ENCODE data around the gene OGFR. TPM values are rescaled to one million over a fixed set of nuclear protein-coding genes. Genes with fewer than 3 reads are reported as not detected.

Gene OGFR
- total RNA-seq, 1 experiment from 2014 or later = 31.0 TPM

GRCh38 chr20:62814709-62815065, 10.1 kb downstream of the OGFR start:
- no peak overlapping the region for H3K27ac Mint-ChIP-seq (ENCODE audit: low read depth, unreplicated experiment)
- peaks cover 25% of the 10 kb centered on the region for H3K36me3 Mint-ChIP-seq (ENCODE audit: insufficient read depth, unreplicated experiment)
- DNase-seq (ENCODE audit: unreplicated experiment) = no peak
- no peaks in the 10 kb centered on the region for H3K27me3 Mint-ChIP-seq (ENCODE audit: insufficient read depth, unreplicated experiment)
- BruUV-seq (replicated peaks) = TSS peak; percentile 23
- intact Hi-C loops (cut with micrococcal nuclease) = no loop called here
- peaks cover 7% of the 10 kb centered on the region for H3K4me1 Mint-ChIP-seq (ENCODE audit: insufficient read depth, unreplicated experiment)
- no peak overlapping the region for H3K4me3 Mint-ChIP-seq (ENCODE audit: unreplicated experiment)
- no peak for TF ChIP-seq CTCF (IDR thresholded peaks at IDR 0.05; ENCODE audit: unreplicated experiment)
- CTCF ChIA-PET = interaction anchor here (1.7 kb wide), 1 partner anchor 9 kb away, joined by 5 read pairs; no protein-coding TSS in a partner anchor
- no peaks in the 10 kb centered on the region for H3K9me3 Mint-ChIP-seq (ENCODE audit: unreplicated experiment)
- POLR2A ChIA-PET = interaction anchor here (0.6 to 1.2 kb wide), 3 partner anchors 9 to 34 kb away, joined by 3 to 4 read pairs (median 3); no protein-coding TSS in a partner anchor

- TF ChIP-seq CTCF (IDR thresholded peaks at IDR 0.05; ENCODE audit: unreplicated experiment) = no peak
- H3K4me3 Mint-ChIP-seq (ENCODE audit: unreplicated experiment) = no peak overlapping the region
- CTCF ChIA-PET = interaction anchor here (1.7 kb wide), 1 partner anchor 10 kb away, joined by 5 read pairs; no protein-coding TSS in a partner anchor
- H3K9me3 Mint-ChIP-seq (ENCODE audit: unreplicated experiment) = no peaks in the 10 kb centered on the region
- peaks cover 20% of the 10 kb centered on the region for H3K36me3 Mint-ChIP-seq (ENCODE audit: insufficient read depth, unreplicated experiment)
- POLR2A ChIA-PET = interaction anchor here (0.6 to 1.8 kb wide), 4 partner anchors 17 to 33 kb away, joined by 3 to 7 read pairs (median 4); no protein-coding TSS in a partner anchor
- H3K4me1 Mint-ChIP-seq (ENCODE audit: insufficient read depth, unreplicated experiment) = peaks cover 7% of the 10 kb centered on the region
- H3K27me3 Mint-ChIP-seq (ENCODE audit: insufficient read depth, unreplicated experiment) = no peaks in the 10 kb centered on the region
- BruUV-seq (replicated peaks) = no TSS peak
- H3K27ac Mint-ChIP-seq (ENCODE audit: low read depth, unreplicated experiment) = no peak overlapping the region
- intact Hi-C loops (cut with micrococcal nuclease) = no loop called here
- DNase-seq (ENCODE audit: unreplicated experiment) = peak; percentile 36
Measured at GRCh38 chr20:62815066-62815991, 10.7 kb downstream of the OGFR start.

- intact Hi-C loops (cut with micrococcal nuclease) = no loop called here
- ChIA-PET CTCF (interaction anchor here (1.7 to 4.8 kb wide), 2 partner anchors 8 to 11 kb away, joined by 5 to 25 read pairs; no protein-coding TSS in a partner anchor), POLR2A (interaction anchor here (0.6 to 1.8 kb wide), 2 partner anchors 16 to 23 kb away, joined by 5 to 7 read pairs; no protein-coding TSS in a partner anchor)
- Mint-ChIP-seq H3K4me3 (ENCODE audit: unreplicated experiment) (no peak overlapping the region), H3K9me3 (ENCODE audit: unreplicated experiment) (no peaks in the 10 kb centered on the region), H3K36me3 (ENCODE audit: insufficient read depth, unreplicated experiment) (peaks cover 15% of the 10 kb centered on the region), H3K27ac (ENCODE audit: low read depth, unreplicated experiment) (no peak overlapping the region), H3K4me1 (ENCODE audit: insufficient read depth, unreplicated experiment) (peaks cover 7% of the 10 kb centered on the region), H3K27me3 (ENCODE audit: insufficient read depth, unreplicated experiment) (no peaks in the 10 kb centered on the region)
- TF ChIP-seq CTCF (IDR thresholded peaks at IDR 0.05; ENCODE audit: unreplicated experiment) = no peak
- DNase-seq (ENCODE audit: unreplicated experiment) = no peak
- BruUV-seq (replicated peaks) = no TSS peak
Measured at GRCh38 chr20:62816031-62816883, 11.6 kb downstream of the OGFR start.
